HG03095 (cell line): ENCODE measurements around the gene TUNAR.
"Not testable (repeated sequence)": the region's sequence is repeated elsewhere in the genome, so short reads cannot be mapped to it uniquely, and the experiment has no call there.

Experiments
- ATAC-seq: cut with Tn5 transposase; IDR thresholded peaks from one replicate; pipeline ENCODE4 v1.9.1; 2021; ENCODE audit warnings: moderate library complexity; ENCODE audit not compliant: unreplicated experiment

The TUNAR gene

GRCh38 chr14:95961481-95961880 lies 84.8 kb downstream of the TUNAR start:
- no peak for ATAC-seq

GRCh38 chr14:95964901-95965300 lies 88.3 kb downstream of the TUNAR start:
- no peak for ATAC-seq

GRCh38 chr14:95968048-95968447 lies 91.4 kb downstream of the TUNAR start:
- not testable (repeated sequence) for ATAC-seq
